Muscle of leg (tissue), 11 donors: Measurements from ENCODE around the gene TSC2. TPM values are rescaled to one million over a fixed set of nuclear protein-coding genes. Genes with fewer than 3 reads are reported as not detected.
"Not testable (repeated sequence)": the region's sequence is repeated elsewhere in the genome, so short reads cannot be mapped to it uniquely, and the experiment has no call there.

Source experiments
- DNase-seq: peaks from one replicate; pipeline ENCODE4 v3.0.0; 2013
- H3K27ac ChIP-seq: one replicate; pipeline ENCODE4 v1.5.1; 2013; ENCODE audit warnings: mild to moderate bottlenecking, low read length, control low read depth
- H3K27me3 ChIP-seq: one replicate; pipeline ENCODE4 v1.6.1; 2013; ENCODE audit warnings: low read length; ENCODE audit not compliant: control insufficient read depth, insufficient read depth
- H3K36me3 ChIP-seq: one replicate; pipeline ENCODE4 v1.6.1; 2013; ENCODE audit warnings: low read length; ENCODE audit not compliant: control insufficient read depth, insufficient read depth
- H3K4me1 ChIP-seq: one replicate; pipeline ENCODE4 v1.6.1; 2013; ENCODE audit warnings: low read length; ENCODE audit not compliant: control insufficient read depth, insufficient read depth
- H3K4me3 ChIP-seq: one replicate; pipeline ENCODE4 v1.5.1; 2013; ENCODE audit warnings: low read length, control low read depth
- H3K9me3 ChIP-seq: replicated peaks from 2 replicates; pipeline ENCODE4 v1.6.1; 2013; ENCODE audit warnings: low read depth, low read length; ENCODE audit not compliant: control insufficient read depth
- WGBS: methylation state at CpG from one replicate; pipeline ENCODE4 v1.1.5; 2013; ENCODE audit warnings: missing lambda C conversion rate; ENCODE audit not compliant: insufficient coverage; 5-methylcytosine and 5-hydroxymethylcytosine counted together
- polyA plus RNA-seq, 8 donors: library from polyadenylated mRNA; unstranded; fragments of 120-200 nt; gene quantifications; one replicate each; pipeline versions ENCODE4 v1.2.1 to v1.2.3, GENCODE V29; 2013; ENCODE audit warnings: inconsistent platforms in 1 of 8, low replicate concordance in 1 of 8; ENCODE audit not compliant: insufficient read length in 8 of 8, insufficient read depth in 1 of 8
- total RNA-seq: library from RNA; stranded (reverse); fragments of 120-200 nt; gene quantifications from one replicate; pipeline ENCODE4 v1.2.4, GENCODE V29; 2013

The TSC2 gene
- total and polyA plus RNA-seq, 9 donors: 31.8 to 109 (median 79.4) TPM

GRCh38 chr16:2111009-2111353, 63.2 kb downstream of the TSC2 start:
- H3K27me3 ChIP-seq, H3K9me3 ChIP-seq, H3K27ac ChIP-seq, DNase-seq, H3K4me1 ChIP-seq, H3K4me3 ChIP-seq: not testable (repeated sequence)
- 93% methylated on average over 36 of the region's 36 CpGs for WGBS
- H3K36me3 ChIP-seq: peaks cover 38% of the 10 kb centered on the region

GRCh38 chr16:2111412-2112335, 63.9 kb downstream of the TSC2 start:
- H3K27ac ChIP-seq: not testable (repeated sequence)
- 88% methylated on average over 38 of the region's 65 CpGs for WGBS
- peaks cover 38% of the 10 kb centered on the region for H3K36me3 ChIP-seq

GRCh38 chr16:2112539-2113106, 64.8 kb downstream of the TSC2 start:
- H3K9me3 ChIP-seq, H3K4me3 ChIP-seq, H3K4me1 ChIP-seq, H3K27me3 ChIP-seq, DNase-seq, H3K27ac ChIP-seq: not testable (repeated sequence)
- 82% methylated on average over 22 of the region's 30 CpGs for WGBS
- H3K36me3 ChIP-seq: peaks cover 34% of the 10 kb centered on the region

More at GRCh38 chr16:2111412-2112335, 63.9 kb downstream of the TSC2 start:
- H3K4me3 ChIP-seq, H3K9me3 ChIP-seq, DNase-seq, H3K4me1 ChIP-seq, H3K27me3 ChIP-seq: not testable (repeated sequence)

DNA sequence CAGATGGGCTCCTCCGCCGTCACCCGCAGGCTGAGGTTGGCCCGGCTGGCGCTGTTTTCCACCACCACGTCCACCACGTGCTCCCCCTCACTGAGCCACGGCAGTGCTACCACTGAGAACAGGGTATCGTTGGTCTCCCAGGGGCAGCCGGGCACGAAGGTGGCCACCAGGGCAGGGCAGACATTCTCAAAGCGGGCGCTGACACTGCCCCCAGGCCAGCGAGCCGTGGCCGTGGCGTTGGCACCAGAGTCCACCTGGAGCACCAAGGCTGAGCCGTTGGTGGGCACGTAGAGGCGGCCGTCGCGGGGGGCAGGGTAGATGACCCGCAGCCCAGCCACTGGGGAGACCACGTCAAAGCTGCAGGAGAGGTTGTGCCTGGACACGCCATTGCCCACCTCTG, 66.4 kb downstream of the TSC2 start:
- not testable (repeated sequence) for H3K27ac ChIP-seq, H3K4me1 ChIP-seq, H3K9me3 ChIP-seq, H3K27me3 ChIP-seq, DNase-seq, H3K4me3 ChIP-seq
- H3K36me3 ChIP-seq: peaks cover 28% of the 10 kb centered on the region
- 93% methylated on average over 26 of the region's 26 CpGs for WGBS

DNA sequence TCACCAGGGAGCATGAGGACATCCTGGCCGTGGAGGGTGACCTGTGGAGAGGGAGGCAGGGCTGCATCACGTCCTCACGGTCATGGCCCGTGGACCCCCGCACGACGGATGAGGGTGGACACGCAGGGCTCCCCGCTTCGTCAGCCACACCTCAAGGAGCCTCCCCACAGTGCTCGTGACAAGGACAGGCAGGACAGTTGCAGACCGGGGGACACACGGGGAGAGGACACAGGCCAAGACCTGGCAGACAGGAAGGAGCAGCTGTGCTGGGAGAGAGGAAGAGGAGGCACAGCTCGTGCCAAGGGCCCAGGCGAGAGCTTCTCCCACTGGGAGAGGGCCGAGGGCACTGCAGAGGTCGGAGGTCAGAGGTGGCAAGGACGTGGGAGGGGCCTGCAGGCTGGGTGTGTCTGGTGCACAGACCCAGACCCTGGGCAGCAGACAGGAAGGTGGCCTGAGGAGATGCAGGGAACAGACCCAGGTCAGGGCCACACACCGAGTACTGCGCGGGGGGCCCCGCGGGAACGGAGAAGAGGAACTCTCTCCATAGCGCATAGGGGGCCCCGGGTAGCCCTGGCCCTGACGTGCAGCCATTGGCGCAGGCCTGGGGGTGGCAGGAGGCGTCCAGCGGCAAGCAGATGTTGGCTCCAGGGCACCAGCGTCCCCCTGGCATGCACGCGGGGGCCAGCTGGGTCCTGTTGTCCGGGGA, 67.3 kb downstream of the TSC2 start:
- not testable (repeated sequence) for DNase-seq
- WGBS: 79% methylated on average over 11 of the region's 34 CpGs
- peaks cover 26% of the 10 kb centered on the region for H3K36me3 ChIP-seq

DNA sequence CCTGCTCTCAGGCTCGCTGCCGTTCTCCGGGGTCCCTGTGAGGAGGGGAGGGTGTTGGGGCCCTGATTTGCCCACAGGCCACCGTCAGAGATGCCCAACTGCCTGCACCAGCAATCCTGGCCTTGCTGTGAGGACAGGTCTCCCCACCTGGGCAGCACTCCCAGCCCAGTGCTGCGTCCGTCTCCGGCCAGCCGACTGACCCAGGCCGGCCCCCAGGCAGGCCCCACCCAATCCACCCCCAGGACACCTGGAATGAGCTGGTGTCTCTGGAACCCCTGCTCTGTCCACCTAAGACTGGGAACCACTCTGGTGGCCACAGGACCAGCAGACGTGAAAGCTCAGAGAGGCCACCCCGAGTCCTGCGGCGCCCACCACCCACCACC, 67.8 kb downstream of the TSC2 start:
- no peak for DNase-seq
- Histone ChIP-seq H3K9me3 (no peaks in the 10 kb centered on the region), H3K27ac (no peak overlapping the region), H3K27me3 (no peaks in the 10 kb centered on the region), H3K4me1 (no peaks in the 10 kb centered on the region), H3K4me3 (no peak overlapping the region), H3K36me3 (peaks cover 25% of the 10 kb centered on the region)
- WGBS: 81% methylated on average over 3 of the region's 13 CpGs

More for the DNA sequence above, 67.3 kb downstream of the TSC2 start:
- not testable (repeated sequence) for H3K9me3 ChIP-seq, H3K27ac ChIP-seq, H3K4me1 ChIP-seq, H3K27me3 ChIP-seq, H3K4me3 ChIP-seq

DNA sequence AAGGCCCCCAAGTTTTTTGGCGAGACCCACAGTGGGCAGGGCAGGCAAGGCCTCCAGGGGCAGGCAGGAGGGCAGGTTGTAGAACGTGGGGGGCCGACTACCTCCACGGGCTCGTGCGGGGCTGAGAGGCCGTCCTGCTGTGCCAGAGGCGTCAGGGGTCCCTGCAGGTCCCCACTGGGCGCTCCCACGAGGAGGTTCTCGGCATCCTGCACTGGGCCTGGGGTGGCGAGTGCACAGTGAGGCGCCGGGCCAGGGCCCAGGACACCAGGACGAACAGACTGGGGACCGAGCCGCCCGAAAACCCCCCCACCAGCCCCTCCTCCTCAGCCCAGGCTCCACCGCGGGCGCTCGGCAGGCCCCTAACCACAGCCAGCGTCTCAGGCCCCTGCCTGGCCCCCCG, 68.6 kb downstream of the TSC2 start:
- not testable (repeated sequence) for H3K4me3 ChIP-seq, H3K9me3 ChIP-seq, H3K27ac ChIP-seq, H3K4me1 ChIP-seq, DNase-seq, H3K27me3 ChIP-seq
- WGBS: 74% methylated on average over 9 of the region's 24 CpGs
- peaks cover 20% of the 10 kb centered on the region for H3K36me3 ChIP-seq

DNA sequence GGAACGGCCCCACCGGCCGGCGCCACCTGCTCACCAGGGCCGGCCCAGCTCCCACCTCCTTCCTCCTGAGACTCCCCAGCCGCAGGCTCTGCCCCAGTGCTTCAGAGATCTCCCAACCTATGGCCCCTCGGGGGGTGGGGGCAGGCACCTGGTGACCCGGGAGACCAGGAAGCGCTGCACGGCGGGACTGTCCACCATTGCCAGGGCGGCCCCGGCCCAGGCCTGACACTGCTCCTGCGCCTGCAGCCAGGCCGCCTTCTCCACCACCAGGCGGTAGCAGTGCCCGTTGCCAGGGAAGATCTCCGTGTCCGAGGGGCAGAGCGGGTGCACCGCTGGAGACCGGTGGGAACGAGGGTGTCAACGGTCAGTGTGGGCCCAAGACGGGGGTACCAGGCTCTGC, 69.6 kb downstream of the TSC2 start:
- peaks cover 20% of the 10 kb centered on the region for H3K36me3 ChIP-seq
- WGBS: 88% methylated on average over 3 of the region's 25 CpGs
- not testable (repeated sequence) for H3K4me1 ChIP-seq, H3K9me3 ChIP-seq, DNase-seq, H3K27me3 ChIP-seq, H3K27ac ChIP-seq, H3K4me3 ChIP-seq

- not testable (repeated sequence) for DNase-seq, H3K27ac ChIP-seq, H3K27me3 ChIP-seq, H3K9me3 ChIP-seq, H3K4me3 ChIP-seq
- Histone ChIP-seq H3K36me3 (peaks cover 17% of the 10 kb centered on the region), H3K4me1 (peaks cover 18% of the 10 kb centered on the region)
- 89% methylated on average over 10 of the region's 35 CpGs for WGBS
Observed at GRCh38 chr16:2117960-2118722, 70.4 kb downstream of the TSC2 start.

DNA sequence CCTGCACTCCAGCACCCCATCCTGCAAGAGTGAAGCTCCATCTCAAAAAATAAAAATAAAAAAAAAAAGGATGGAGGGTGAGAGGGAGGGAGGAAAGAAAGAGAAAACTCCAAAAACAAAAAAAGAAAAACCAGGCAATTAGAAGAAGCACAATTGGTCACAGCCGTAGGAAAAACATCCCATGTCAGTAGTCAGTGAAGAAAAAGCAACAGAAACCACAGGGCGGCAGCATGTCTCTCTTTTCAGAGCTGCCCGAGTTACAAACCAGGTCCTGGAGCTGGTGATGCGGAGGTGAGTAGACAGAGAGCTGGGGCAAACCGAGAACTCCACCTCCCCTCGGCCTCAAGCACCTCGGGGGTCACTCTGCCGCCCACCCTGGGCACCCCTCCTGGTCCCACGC, 73.5 kb downstream of the TSC2 start:
- peaks cover 49% of the 10 kb centered on the region for H3K4me1 ChIP-seq
- H3K27ac ChIP-seq, H3K9me3 ChIP-seq, H3K27me3 ChIP-seq, H3K36me3 ChIP-seq, H3K4me3 ChIP-seq: not testable (repeated sequence)
- no CpG with 5 or more reads among the region's 9 CpGs for WGBS
- peak; percentile 71 for DNase-seq
